Naive thymus-derived CD4-positive, alpha-beta T cell (primary cell): Measurements from ENCODE around the gene RNF149. TPM values are rescaled to one million over a fixed set of nuclear protein-coding genes. Genes with fewer than 3 reads are reported as not detected.

Experiments used
- ATAC-seq: fragments of 150-1000 bp; cut with Tn5 transposase; 2 replicates; pipeline ENCODE4 v1.10.0; 2021; ENCODE audit warnings: mild to moderate bottlenecking, moderate library complexity
- CTCF ChIA-PET: fragments of 350-600 bp; sonication (Branson Sonifier 250); formaldehyde crosslinking; loops from one replicate; lab custom pipeline; 2021; ENCODE audit warnings: antibody characterized with exemption; lab: Charles Lee
- POLR2A ChIA-PET: fragments of 350-600 bp; sonication (Branson Sonifier 250); formaldehyde crosslinking; loops from one replicate; lab custom pipeline; 2021; ENCODE audit warnings: antibody characterized with exemption, inconsistent platforms; lab: Charles Lee
- DNase-seq, 9 donors: peaks; one replicate each; pipeline versions ENCODE4 v3.0.0 to v3.0.0-alpha.2; 2020 to 2022; ENCODE audit warnings: mixed read lengths in 1 of 9
- H3K27ac ChIP-seq: one replicate; pipeline ENCODE4 v1.7.0; 2013; ENCODE audit warnings: mild to moderate bottlenecking, low read depth, low read length, moderate library complexity
- H3K27me3 ChIP-seq, 2 donors: one replicate each; pipeline ENCODE4 v1.7.0; 2013; ENCODE audit warnings: low read length in 2 of 2, mild to moderate bottlenecking in 2 of 2, moderate library complexity in 2 of 2; ENCODE audit not compliant: control insufficient read depth in 2 of 2, insufficient read depth in 2 of 2
- H3K36me3 ChIP-seq, 3 experiments: 1 replicate in 2 of 3; 2 replicates in 1 of 3; pipeline ENCODE4 v1.7.0; 2013; ENCODE audit warnings: low read length in 3 of 3, mild to moderate bottlenecking in 3 of 3, moderate library complexity in 1 of 3; ENCODE audit not compliant: insufficient read depth in 3 of 3, control insufficient read depth in 2 of 3
- H3K4me1 ChIP-seq, 2 donors: one replicate each; pipeline ENCODE4 v1.7.0; 2013; ENCODE audit warnings: low read length in 2 of 2, mild to moderate bottlenecking in 2 of 2, moderate library complexity in 1 of 2; ENCODE audit not compliant: control insufficient read depth in 2 of 2, insufficient read depth in 2 of 2
- H3K4me3 ChIP-seq: 2 replicates; pipeline ENCODE4 v1.7.0; 2013; ENCODE audit warnings: mild to moderate bottlenecking, low read length
- H3K9me3 ChIP-seq, 3 experiments: 1 replicate in 2 of 3; 2 replicates in 1 of 3; pipeline ENCODE4 v1.7.0; 2013; ENCODE audit warnings: low read length in 3 of 3; ENCODE audit not compliant: control insufficient read depth in 2 of 3
- H3K27ac Mint-ChIP-seq, 9 donors: one replicate each; pipeline ENCODE4 v1.8.0; 2020 to 2022; ENCODE audit warnings: mixed read lengths in 9 of 9, mild to moderate bottlenecking in 8 of 9, moderate library complexity in 5 of 9, inconsistent platforms in 2 of 9
- H3K27me3 Mint-ChIP-seq, 5 donors: one replicate each; pipeline ENCODE4 v1.8.0; 2021 to 2022; ENCODE audit warnings: mixed read lengths in 5 of 5, mild to moderate bottlenecking in 1 of 5
- H3K36me3 Mint-ChIP-seq, 5 donors: one replicate each; pipeline ENCODE4 v1.8.0; 2020 to 2022; ENCODE audit warnings: mixed read lengths in 5 of 5, mild to moderate bottlenecking in 3 of 5, inconsistent platforms in 1 of 5
- H3K4me1 Mint-ChIP-seq, 7 donors: one replicate each; pipeline ENCODE4 v1.8.0; 2020 to 2022; ENCODE audit warnings: mixed read lengths in 7 of 7, mild to moderate bottlenecking in 3 of 7, inconsistent platforms in 1 of 7
- H3K4me3 Mint-ChIP-seq, 10 donors: one replicate each; pipeline ENCODE4 v1.8.0; 2020 to 2022; ENCODE audit warnings: mild to moderate bottlenecking in 10 of 10, mixed read lengths in 10 of 10, moderate library complexity in 6 of 10, inconsistent platforms in 2 of 10
- H3K9me3 Mint-ChIP-seq, 11 donors: one replicate each; pipeline ENCODE4 v1.8.0; 2020 to 2022; ENCODE audit warnings: mixed read lengths in 11 of 11, mild to moderate bottlenecking in 4 of 11, inconsistent platforms in 1 of 11, moderate library complexity in 1 of 11
- intact Hi-C, 2 donors: fragments of 100-400 bp; cut with micrococcal nuclease; formaldehyde crosslinking; loops; one replicate each; pipeline ENCODE4 v1.15.1; 2023
- polyA plus RNA-seq, 2 donors: library from polyadenylated mRNA; unstranded; fragments of 300-500 nt; fragmentation: Illumina TruSeq; gene quantifications; one replicate each; pipeline ENCODE4 v1.2.3, GENCODE V29; 2021
- total RNA-seq, 6 experiments: library from RNA in 5 of 6; stranded (reverse) in 5 of 6; gene quantifications; 1 replicate in 5 of 6; 2 replicates in 1 of 6; pipeline ENCODE4 v1.2.3 and lab custom pipeline; 2021 to 2026

The RNF149 gene
- total and polyA plus RNA-seq, 7 experiments from 2014 or later: 45.2 to 159 (median 112) TPM

- Histone ChIP-seq H3K4me3 (no peak overlapping the region), H3K4me1 (peaks cover 13 to 27% of the 10 kb centered on the region in 2 donors), H3K36me3 (peaks cover 0 to 32% (median 13%) of the 10 kb centered on the region in 3 experiments), H3K27ac (peak overlapping the region; percentile 14), H3K27me3 (no peaks in the 10 kb centered on the region), H3K9me3 (no peaks in the 10 kb centered on the region)
- Mint-ChIP-seq H3K36me3 (peaks cover 0 to 28% (median 8%) of the 10 kb centered on the region in 5 donors), H3K4me3 (no peak overlapping the region), H3K27me3 (no peaks in the 10 kb centered on the region), H3K27ac (peak overlapping the region in 1 of 9 donors; percentile 41), H3K4me1 (peaks cover 28 to 69% (median 53%) of the 10 kb centered on the region in 7 donors), H3K9me3 (no peaks in the 10 kb centered on the region)
- intact Hi-C loops: no loop called here
- ATAC-seq (no peak), DNase-seq (no peak)
- CTCF ChIA-PET: interaction anchor here (1.0 kb wide), 1 partner anchor 49 kb away, joined by 3 read pairs; no protein-coding TSS in a partner anchor
- POLR2A ChIA-PET: no interaction called here
These were observed 15.0 kb downstream of the RNF149 start for GRCh38 chr2:101293544-101293943.

GRCh38 chr2:101291973-101292372 lies 16.5 kb downstream of the RNF149 start:
- Mint-ChIP-seq H3K9me3 (no peaks in the 10 kb centered on the region), H3K4me3 (no peak overlapping the region), H3K27ac (peak overlapping the region in 1 of 9 donors; percentile 8), H3K36me3 (peaks cover 0 to 35% (median 9%) of the 10 kb centered on the region in 5 donors), H3K4me1 (peaks cover 18 to 67% (median 46%) of the 10 kb centered on the region in 7 donors), H3K27me3 (no peaks in the 10 kb centered on the region)
- intact Hi-C loops: no loop called here
- Histone ChIP-seq H3K36me3 (peaks cover 0 to 38% (median 21%) of the 10 kb centered on the region in 3 experiments), H3K27ac (no peak overlapping the region), H3K9me3 (no peaks in the 10 kb centered on the region), H3K27me3 (no peaks in the 10 kb centered on the region), H3K4me3 (no peak overlapping the region), H3K4me1 (peaks cover 11 to 15% of the 10 kb centered on the region in 2 donors)
- ATAC-seq (no peak), DNase-seq (no peak)
- ChIA-PET CTCF (no interaction called here), POLR2A (interaction anchor here (0.7 to 1.1 kb wide), 2 partner anchors 39 to 475 kb away, joined by 3 read pairs; no protein-coding TSS in a partner anchor)

GRCh38 chr2:101290711-101291110 lies 17.8 kb downstream of the RNF149 start:
- POLR2A ChIA-PET: interaction anchor here (0.6 to 1.1 kb wide), 2 partner anchors 13 to 40 kb away, joined by 3 to 4 read pairs; no protein-coding TSS in a partner anchor
- H3K27me3 ChIP-seq: no peaks in the 10 kb centered on the region
- peaks cover 5 to 6% of the 10 kb centered on the region in 2 donors for H3K4me1 ChIP-seq
- Mint-ChIP-seq H3K4me3 (no peak overlapping the region), H3K27me3 (no peaks in the 10 kb centered on the region), H3K4me1 (peaks cover 7 to 57% (median 36%) of the 10 kb centered on the region in 7 donors), H3K27ac (peak overlapping the region in 2 of 9 donors; percentile 0 to 66), H3K9me3 (no peaks in the 10 kb centered on the region), H3K36me3 (peaks cover 1 to 44% (median 15%) of the 10 kb centered on the region in 5 donors)
- intact Hi-C loops: no loop called here
- no peaks in the 10 kb centered on the region for H3K9me3 ChIP-seq
- no peak overlapping the region for H3K27ac ChIP-seq
- H3K4me3 ChIP-seq: no peak overlapping the region
- ATAC-seq (no peak), DNase-seq (no peak)
- CTCF ChIA-PET: no interaction called here
- peaks cover 5 to 50% (median 23%) of the 10 kb centered on the region in 3 experiments for H3K36me3 ChIP-seq

- Mint-ChIP-seq H3K27ac (peak overlapping the region in 6 of 9 donors; percentile 51 to 75 (median 60)), H3K36me3 (peaks cover 14 to 56% (median 30%) of the 10 kb centered on the region in 5 donors), H3K27me3 (no peaks in the 10 kb centered on the region), H3K4me3 (no peak overlapping the region), H3K9me3 (no peaks in the 10 kb centered on the region), H3K4me1 (peaks cover 10 to 48% (median 36%) of the 10 kb centered on the region in 7 donors)
- ChIA-PET POLR2A (interaction anchor here (0.6 to 0.8 kb wide), 4 partner anchors 15 to 41 kb away, joined by 3 to 4 read pairs (median 3); no protein-coding TSS in a partner anchor), CTCF (no interaction called here)
- no peak for ATAC-seq
- H3K36me3 ChIP-seq: peaks cover 12 to 61% (median 28%) of the 10 kb centered on the region in 3 experiments
- H3K27ac ChIP-seq: no peak overlapping the region
- no peak for DNase-seq
- H3K9me3 ChIP-seq: no peaks in the 10 kb centered on the region
- peaks cover 0 to 5% of the 10 kb centered on the region in 2 donors for H3K4me1 ChIP-seq
- intact Hi-C loops: no loop called here
- no peaks in the 10 kb centered on the region for H3K27me3 ChIP-seq
- no peak overlapping the region for H3K4me3 ChIP-seq
These were observed 21.2 kb downstream of the RNF149 start for GRCh38 chr2:101287303-101287702.

GRCh38 chr2:101286684-101287083 lies 21.8 kb downstream of the RNF149 start:
- CTCF ChIA-PET: no interaction called here
- Mint-ChIP-seq H3K9me3 (no peaks in the 10 kb centered on the region), H3K27ac (peak overlapping the region in 5 of 9 donors; percentile 59 to 68 (median 60)), H3K27me3 (no peaks in the 10 kb centered on the region), H3K36me3 (peaks cover 19 to 56% (median 36%) of the 10 kb centered on the region in 5 donors), H3K4me1 (peaks cover 12 to 52% (median 42%) of the 10 kb centered on the region in 7 donors), H3K4me3 (no peak overlapping the region)
- POLR2A ChIA-PET: interaction anchor here (0.7 to 1.0 kb wide), 4 partner anchors 19 to 1163 kb away, joined by 3 to 8 read pairs (median 5); partner anchors contain the start of gene RNF149
- Histone ChIP-seq H3K9me3 (no peaks in the 10 kb centered on the region), H3K27me3 (no peaks in the 10 kb centered on the region), H3K27ac (no peak overlapping the region), H3K4me3 (no peak overlapping the region), H3K36me3 (peaks cover 12 to 61% (median 34%) of the 10 kb centered on the region in 3 experiments), H3K4me1 (peaks cover 0 to 5% of the 10 kb centered on the region in 2 donors)
- intact Hi-C loops: no loop called here
- no peak for DNase-seq
- no peak for ATAC-seq

- POLR2A ChIA-PET: interaction anchor here (0.9 to 1.6 kb wide), 3 partner anchors 26 to 45 kb away, joined by 3 to 6 read pairs (median 4); partner anchors contain the start of gene RNF149
- Mint-ChIP-seq H3K36me3 (peaks cover 21 to 73% (median 50%) of the 10 kb centered on the region in 5 donors), H3K9me3 (no peaks in the 10 kb centered on the region), H3K4me1 (peaks cover 12 to 56% (median 42%) of the 10 kb centered on the region in 7 donors), H3K27me3 (no peaks in the 10 kb centered on the region), H3K27ac (peak overlapping the region; percentile 19 to 91 (median 78)), H3K4me3 (no peak overlapping the region)
- DNase-seq (no peak), ATAC-seq (no peak)
- no peak overlapping the region for H3K27ac ChIP-seq
- no peaks in the 10 kb centered on the region for H3K27me3 ChIP-seq
- H3K9me3 ChIP-seq: no peaks in the 10 kb centered on the region
- intact Hi-C loops: loop anchor here in 1 of 2 donors (5.0 kb wide), 1 partner anchor 104 kb away; the partner anchor contains the start of gene CREG2
- peaks cover 18 to 83% (median 49%) of the 10 kb centered on the region in 3 experiments for H3K36me3 ChIP-seq
- CTCF ChIA-PET: no interaction called here
- no peaks in the 10 kb centered on the region for H3K4me1 ChIP-seq
- no peak overlapping the region for H3K4me3 ChIP-seq
These were observed 25.5 kb downstream of the RNF149 start for GRCh38 chr2:101282980-101283379.
